Transverse colon (tissue), 4 donors: ENCODE data around the gene KLHDC7B.

Source experiments
- CTCF ChIP-seq, 5 experiments: fragments of 200-600 bp in 3 of 5; fragments of 450-650 bp in 2 of 5; sonication (generic) in 3 of 5; IDR thresholded peaks; 1 replicate in 2 of 5; 2 replicates in 3 of 5; pipeline ENCODE4 v1.5.1; 2016 to 2017; ENCODE audit warnings: antibody characterized with exemption in 5 of 5, inconsistent platforms in 3 of 5, mild to moderate bottlenecking in 2 of 5, moderate library complexity in 1 of 5
- POLR2A ChIP-seq: fragments of 450-650 bp; IDR thresholded peaks from one replicate; pipeline ENCODE4 v1.6.1; 2016; ENCODE audit warnings: antibody characterized with exemption, mild to moderate bottlenecking, moderate library complexity
- POLR2AphosphoS5 ChIP-seq, 3 donors: sonication (generic); formaldehyde crosslinking; IDR thresholded peaks; one replicate each; pipeline ENCODE4 v1.6.1; 2016; ENCODE audit warnings: antibody characterized with exemption in 3 of 3

- TF ChIP-seq POLR2AphosphoS5 (IDR thresholded peaks at IDR 0.05) = peak in 2 of 3 donors; percentile 2 to 75
- TF ChIP-seq POLR2A = peak; percentile 40
- no peak for TF ChIP-seq CTCF (IDR thresholded peaks at IDR 0.05)
Observed at GRCh38 chr22:50531962-50532674, 13.6 kb upstream of the KLHDC7B start.
